Measurements from ENCODE around the gene GFRA4.

- TF ChIP-seq POLR2AphosphoS5 (IDR thresholded peaks at IDR 0.05) (no peak), CTCF (IDR thresholded peaks at IDR 0.05) (no peak)
Observed at GRCh38 chr20:3707508-3707899, 44.3 kb upstream of the GFRA4 start.

Data from upper lobe of left lung (tissue), 4 donors.